ENCODE data around the gene PRDM16. TPM values are rescaled to one million over a fixed set of nuclear protein-coding genes. Genes with fewer than 3 reads are reported as not detected.

PRDM16 gene
- total RNA-seq, 4 donors from 2014 or later = 5.9 to 41.7 (median 11.2) TPM

DNA sequence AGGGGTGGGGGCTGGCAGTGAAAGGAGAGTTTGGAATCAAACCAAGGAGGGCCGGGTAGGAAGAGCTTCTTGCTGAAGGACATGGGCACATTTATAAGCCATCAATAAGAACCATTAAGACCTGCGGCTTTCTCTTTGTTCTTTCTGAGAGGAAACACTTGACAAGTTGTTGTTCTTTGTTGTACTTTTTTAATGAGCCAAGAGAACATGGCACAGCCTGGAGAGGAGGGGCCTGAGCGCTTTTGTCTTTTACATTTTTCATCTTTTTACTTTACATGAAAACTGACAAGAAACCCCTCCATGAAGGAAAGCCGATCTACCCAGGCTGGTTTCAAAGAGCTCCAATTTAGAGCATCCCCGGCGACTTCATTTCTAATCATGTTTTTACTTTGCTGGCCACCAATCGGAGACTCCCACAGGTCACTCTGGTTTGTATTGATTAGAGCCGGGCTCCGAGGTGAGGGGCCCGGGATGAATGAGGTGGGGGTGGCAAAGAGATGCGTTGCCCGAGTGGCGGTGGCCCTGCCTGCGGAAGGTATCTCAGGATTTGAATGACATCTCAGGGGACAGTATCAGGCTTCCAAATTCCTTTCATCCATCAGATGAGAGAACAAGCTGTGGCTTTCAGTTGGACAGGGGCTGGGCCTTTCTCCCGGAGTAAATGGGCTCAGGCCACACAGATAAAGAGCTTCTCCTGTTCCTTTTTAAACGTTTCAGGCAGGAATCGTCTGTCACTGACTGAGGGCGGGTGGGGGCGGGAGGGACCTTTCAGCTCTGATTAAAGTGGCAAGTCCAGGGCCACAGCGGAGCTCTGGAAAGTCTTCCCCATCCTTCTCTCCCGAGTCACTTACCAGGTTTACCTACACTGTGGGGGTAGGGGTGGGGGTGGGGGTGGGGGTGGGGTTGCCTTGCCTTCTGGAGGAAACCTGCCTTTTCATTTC is 246.7 kb downstream of the PRDM16 start:
- Histone ChIP-seq H3K4me3 (no peak overlapping the region), H3K4me1 (peaks cover 0 to 71% (median 34%) of the 10 kb centered on the region in 4 donors), H3K36me3 (no peaks in the 10 kb centered on the region), H3K27me3 (peaks cover 0 to 23% of the 10 kb centered on the region in 2 donors), H3K9me3 (no peaks in the 10 kb centered on the region), H3K27ac (peak overlapping the region in 2 of 4 donors; percentile 93 to 97)
- TF ChIP-seq POLR2A (IDR thresholded peaks at IDR 0.05) (no peak), EP300 (IDR thresholded peaks at IDR 0.05) (no peak), CTCF (IDR thresholded peaks at IDR 0.05) (no peak)
- 46 to 47% methylated on average over 20 to 21 of the region's 21 CpGs for WGBS, 2 donors
- DNase-seq (ENCODE audit: low spot score in 2 of 2) = no peak

DNA sequence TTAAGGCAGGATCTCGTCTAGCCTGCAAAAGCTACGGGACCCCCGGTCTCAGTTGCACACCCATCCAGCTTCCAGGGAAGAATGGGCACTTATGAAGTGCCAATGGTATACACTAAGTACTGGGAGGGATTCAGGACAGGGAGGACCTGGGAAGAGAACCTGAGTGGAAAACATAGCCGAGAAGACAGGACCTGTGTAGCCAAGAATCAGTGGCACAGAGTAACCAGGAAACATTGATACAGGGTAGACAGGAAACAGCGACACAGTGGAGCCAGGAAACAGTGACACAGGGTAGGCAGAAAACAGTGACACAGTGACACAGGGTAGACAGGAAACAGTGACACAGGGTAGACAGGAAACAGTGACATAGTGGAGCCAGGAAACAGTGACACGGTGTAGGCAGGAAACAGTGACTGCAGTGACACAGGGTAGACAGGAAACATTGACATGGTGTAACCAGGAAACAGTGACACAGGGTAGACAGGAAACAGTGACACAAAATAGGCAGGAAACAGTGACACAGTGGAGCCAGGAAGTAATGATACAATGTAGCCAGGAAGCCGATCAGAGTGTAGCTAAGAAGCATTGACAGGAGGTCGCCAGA is 247.4 kb downstream of the PRDM16 start:
- Histone ChIP-seq H3K27ac (peak overlapping the region in 1 of 4 donors; percentile 50), H3K4me3 (no peak overlapping the region), H3K27me3 (peaks cover 0 to 23% of the 10 kb centered on the region in 2 donors), H3K4me1 (peaks cover 0 to 77% (median 34%) of the 10 kb centered on the region in 4 donors), H3K9me3 (no peaks in the 10 kb centered on the region), H3K36me3 (no peaks in the 10 kb centered on the region)
- DNase-seq (ENCODE audit: low spot score in 2 of 2) = no peak
- WGBS, 2 donors = 76 to 77% methylated on average over 8 of the region's 8 CpGs
- no peak for TF ChIP-seq CTCF (IDR thresholded peaks at IDR 0.05)

DNA sequence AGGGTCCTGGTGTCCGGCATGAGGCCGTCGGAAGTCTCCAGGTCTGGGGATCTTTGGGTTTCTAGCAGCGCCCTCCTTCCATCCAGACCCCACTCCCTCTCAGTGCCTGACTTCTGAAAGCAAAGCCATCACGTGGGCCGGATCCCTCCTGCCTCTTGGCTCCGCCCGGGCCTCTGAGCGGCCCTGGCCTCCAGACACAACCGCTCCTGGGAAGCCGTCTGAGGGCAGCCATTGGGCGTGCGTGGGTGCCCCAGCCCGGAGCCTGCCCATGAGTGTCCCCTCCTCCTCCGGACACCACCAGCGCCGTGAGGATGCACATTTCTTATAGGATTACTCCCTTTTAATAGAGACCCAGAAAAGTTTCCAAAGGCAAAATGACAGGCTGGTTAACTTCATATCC is 248.5 kb downstream of the PRDM16 start:
- Histone ChIP-seq H3K9me3 (no peaks in the 10 kb centered on the region), H3K4me3 (no peak overlapping the region), H3K27me3 (peaks cover 0 to 24% of the 10 kb centered on the region in 2 donors), H3K27ac (no peak overlapping the region), H3K4me1 (peaks cover 0 to 78% (median 28%) of the 10 kb centered on the region in 4 donors), H3K36me3 (no peaks in the 10 kb centered on the region)
- WGBS, 2 donors = 83 to 92% methylated on average over 17 of the region's 17 CpGs
- TF ChIP-seq CTCF (IDR thresholded peaks at IDR 0.05) = no peak
- TF ChIP-seq EP300 (IDR thresholded peaks at IDR 0.05) = no peak
- no peak for TF ChIP-seq POLR2A (IDR thresholded peaks at IDR 0.05)
- DNase-seq (ENCODE audit: low spot score in 2 of 2) = no peak

GRCh38 chr1:3318329-3318728 is 249.3 kb downstream of the PRDM16 start:
- Histone ChIP-seq H3K36me3 (no peaks in the 10 kb centered on the region), H3K4me3 (no peak overlapping the region), H3K27ac (no peak overlapping the region), H3K9me3 (no peaks in the 10 kb centered on the region), H3K27me3 (peaks cover 0 to 32% of the 10 kb centered on the region in 2 donors), H3K4me1 (peaks cover 0 to 78% (median 29%) of the 10 kb centered on the region in 4 donors)
- no peak for DNase-seq (ENCODE audit: low spot score in 2 of 2)
- TF ChIP-seq POLR2A (IDR thresholded peaks at IDR 0.05) (no peak), EP300 (IDR thresholded peaks at IDR 0.05) (no peak)
- WGBS, 2 donors = 92 to 94% methylated on average over 2 of the region's 2 CpGs

DNA sequence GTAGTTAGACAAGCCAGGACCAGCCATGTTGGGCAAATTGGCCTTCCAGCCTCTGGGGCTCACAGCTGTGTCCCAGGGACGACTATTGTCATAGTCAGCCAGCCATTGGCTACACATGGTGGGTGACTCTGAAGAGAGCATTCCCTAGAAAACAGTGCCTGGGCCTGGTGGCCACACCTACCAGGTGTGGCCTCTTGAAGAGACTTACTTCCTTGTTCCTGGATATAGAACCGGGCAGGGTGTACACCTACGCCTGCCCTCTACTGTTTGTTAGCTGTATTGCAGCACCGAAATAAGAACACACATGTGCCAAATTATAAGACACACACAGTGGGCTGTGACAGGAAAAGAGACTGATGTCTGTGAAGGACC is 250.9 kb downstream of the PRDM16 start:
- Histone ChIP-seq H3K27me3 (peaks cover 0 to 36% of the 10 kb centered on the region in 2 donors), H3K36me3 (no peaks in the 10 kb centered on the region), H3K27ac (peak overlapping the region in 1 of 4 donors; percentile 2), H3K4me1 (peaks cover 0 to 74% (median 22%) of the 10 kb centered on the region in 4 donors), H3K9me3 (no peaks in the 10 kb centered on the region), H3K4me3 (no peak overlapping the region)
- peak in 1 of 2 donors; percentile 40 for DNase-seq (ENCODE audit: low spot score in 2 of 2)
- TF ChIP-seq CTCF (IDR thresholded peaks at IDR 0.05) (peak; percentile 29 to 53 (median 41)), EP300 (IDR thresholded peaks at IDR 0.05) (no peak), POLR2A (IDR thresholded peaks at IDR 0.05) (no peak)
- WGBS, 2 donors = 50 to 56% methylated on average over 4 of the region's 4 CpGs
